PC-3 (cell line): ENCODE data around the gene ACOXL.

ENCODE experiments used
- EZH2 ChIP-seq: fragments of 300-600 bp; sonication (generic); IDR thresholded peaks from one replicate; pipeline ENCODE4 v1.6.1; 2017; ENCODE audit warnings: antibody characterized with exemption, mild to moderate bottlenecking, low read length; ENCODE audit not compliant: unreplicated experiment
- TF ChIP-seq, protein P1 (sequence below): fragments of 300-600 bp; sonication (generic); conservative IDR thresholded peaks from 2 replicates; pipeline ENCODE4 v1.5.1; 2017; ENCODE audit warnings: antibody characterized with exemption, low read depth, mild to moderate bottlenecking, low read length

DNA sequence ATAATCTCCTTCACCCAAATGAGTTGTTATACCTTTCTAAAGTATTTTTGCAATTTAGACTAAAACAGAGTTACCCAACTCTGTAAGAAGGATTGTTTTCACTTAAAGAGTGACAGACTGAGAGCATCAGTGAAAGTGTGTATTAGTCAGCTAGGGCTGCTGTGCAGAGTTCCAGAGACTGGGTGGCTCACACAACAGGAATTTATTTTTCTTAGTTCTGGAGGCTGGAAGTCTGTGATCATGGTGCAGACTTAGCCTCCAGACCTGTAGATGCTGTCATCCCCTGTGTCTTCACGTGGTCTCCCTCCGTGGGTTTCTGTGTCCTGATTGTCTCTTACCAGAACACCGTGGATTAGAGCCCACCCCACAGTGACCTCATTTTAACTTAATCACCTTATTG is 428.4 kb downstream of the ACOXL start:
- TF ChIP-seq, protein P1, sequence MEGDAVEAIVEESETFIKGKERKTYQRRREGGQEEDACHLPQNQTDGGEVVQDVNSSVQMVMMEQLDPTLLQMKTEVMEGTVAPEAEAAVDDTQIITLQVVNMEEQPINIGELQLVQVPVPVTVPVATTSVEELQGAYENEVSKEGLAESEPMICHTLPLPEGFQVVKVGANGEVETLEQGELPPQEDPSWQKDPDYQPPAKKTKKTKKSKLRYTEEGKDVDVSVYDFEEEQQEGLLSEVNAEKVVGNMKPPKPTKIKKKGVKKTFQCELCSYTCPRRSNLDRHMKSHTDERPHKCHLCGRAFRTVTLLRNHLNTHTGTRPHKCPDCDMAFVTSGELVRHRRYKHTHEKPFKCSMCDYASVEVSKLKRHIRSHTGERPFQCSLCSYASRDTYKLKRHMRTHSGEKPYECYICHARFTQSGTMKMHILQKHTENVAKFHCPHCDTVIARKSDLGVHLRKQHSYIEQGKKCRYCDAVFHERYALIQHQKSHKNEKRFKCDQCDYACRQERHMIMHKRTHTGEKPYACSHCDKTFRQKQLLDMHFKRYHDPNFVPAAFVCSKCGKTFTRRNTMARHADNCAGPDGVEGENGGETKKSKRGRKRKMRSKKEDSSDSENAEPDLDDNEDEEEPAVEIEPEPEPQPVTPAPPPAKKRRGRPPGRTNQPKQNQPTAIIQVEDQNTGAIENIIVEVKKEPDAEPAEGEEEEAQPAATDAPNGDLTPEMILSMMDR: no peak
- TF ChIP-seq EZH2: no peak
